Neural progenitor cell (in vitro differentiated cells): ENCODE data around the gene ABHD14A. TPM values are rescaled to one million over a fixed set of nuclear protein-coding genes. Genes with fewer than 3 reads are reported as not detected.

Experiments used
- DNase-seq: peaks from one replicate; pipeline ENCODE4 v3.0.0-alpha.2; 2016; ENCODE audit warnings: low spot score
- H2AFZ ChIP-seq: fragments of 200-600 bp; sonication (generic); replicated peaks from 2 replicates; pipeline ENCODE4 v1.6.1; 2016; ENCODE audit warnings: antibody characterized with exemption
- H3F3A ChIP-seq: fragments of 200-600 bp; sonication (generic); 2 replicates; pipeline ENCODE4 v1.6.1; 2016; ENCODE audit warnings: antibody characterized with exemption, low read depth
- H3K27ac ChIP-seq: fragments of 200-600 bp; sonication (generic); 2 replicates; pipeline ENCODE4 v1.5.1; 2016; ENCODE audit warnings: mild to moderate bottlenecking
- H3K27me3 ChIP-seq: fragments of 200-600 bp; sonication (generic); 2 replicates; pipeline ENCODE4 v1.6.1; 2016; ENCODE audit warnings: mild to moderate bottlenecking, moderate library complexity
- H3K36me3 ChIP-seq: fragments of 200-600 bp; sonication (generic); 2 replicates; pipeline ENCODE4 v1.5.1; 2016
- H3K4me1 ChIP-seq: fragments of 200-600 bp; sonication (generic); 2 replicates; pipeline ENCODE4 v1.6.1; 2016; ENCODE audit warnings: mixed run types
- H3K4me2 ChIP-seq: fragments of 200-600 bp; sonication (generic); 2 replicates; pipeline ENCODE4 v1.6.1; 2016
- H3K4me3 ChIP-seq: fragments of 200-600 bp; sonication (generic); 2 replicates; pipeline ENCODE4 v1.5.1; 2016
- H3K79me2 ChIP-seq: fragments of 200-600 bp; sonication (generic); 2 replicates; pipeline ENCODE4 v1.6.1; 2016; ENCODE audit warnings: low read depth
- H3K9ac ChIP-seq: fragments of 200-600 bp; sonication (generic); 2 replicates; pipeline ENCODE4 v1.6.1; 2016
- H3K9me3 ChIP-seq: fragments of 200-600 bp; sonication (generic); 2 replicates; pipeline ENCODE4 v1.5.1; 2016; ENCODE audit warnings: low read depth
- H4K20me1 ChIP-seq: fragments of 200-600 bp; sonication (generic); 2 replicates; pipeline ENCODE4 v1.6.1; 2016; ENCODE audit warnings: low read depth
- H3K27ac Mint-ChIP-seq: 3 replicates; pipeline ENCODE4 v1.8.0; 2021; ENCODE audit warnings: mixed read lengths
- H3K27me3 Mint-ChIP-seq: 2 replicates; pipeline ENCODE4 v1.8.0; 2022; ENCODE audit warnings: low read depth, mild to moderate bottlenecking, inconsistent platforms, moderate library complexity, mixed read lengths; ENCODE audit not compliant: insufficient read depth
- H3K36me3 Mint-ChIP-seq: 3 replicates; pipeline ENCODE4 v1.8.0; 2021; ENCODE audit warnings: mixed read lengths
- H3K4me1 Mint-ChIP-seq: 3 replicates; pipeline ENCODE4 v1.8.0; 2021; ENCODE audit warnings: mixed read lengths
- H3K4me3 Mint-ChIP-seq: 3 replicates; pipeline ENCODE4 v1.8.0; 2021; ENCODE audit warnings: mild to moderate bottlenecking, moderate library complexity, mixed read lengths
- H3K9me3 Mint-ChIP-seq: 3 replicates; pipeline ENCODE4 v1.8.0; 2020; ENCODE audit warnings: mixed read lengths
- CTCF ChIP-seq: fragments of 200-600 bp; sonication (generic); IDR thresholded peaks from 2 replicates; pipeline ENCODE4 v1.5.1; 2017; ENCODE audit warnings: antibody characterized with exemption, mild to moderate bottlenecking
- EZH2 ChIP-seq: fragments of 200-600 bp; sonication (generic); IDR thresholded peaks from 2 replicates; pipeline ENCODE4 v1.6.1; 2017; ENCODE audit warnings: antibody characterized with exemption, mild to moderate bottlenecking, moderate library complexity
- EZH2phosphoT487 ChIP-seq: fragments of 200-600 bp; sonication (generic); IDR thresholded peaks from 2 replicates; pipeline ENCODE4 v1.6.1; 2017; ENCODE audit warnings: antibody characterized with exemption
- total RNA-seq: library from RNA; depleted of rRNA; stranded (reverse); fragments of >200 nt; gene quantifications from 2 replicates; pipeline ENCODE4 v1.2.3, GENCODE V29; 2015; ENCODE audit warnings: low replicate concordance

The ABHD14A gene
- total RNA-seq, 1 donor from 2014 or later = 4.0 TPM

GRCh38 chr3:51982838-51983577, 8.1 kb downstream of the ABHD14A start, which contains the start of gene ACY1:
Gene ACY1 (plus strand): TSS chr3:51983535. CDS start chr3:51984065, 530 bp downstream.
- H3K79me2 ChIP-seq = peaks cover 10% of the 10 kb centered on the region
- no peaks in the 10 kb centered on the region for H3K27me3 ChIP-seq
- peaks cover 16% of the 10 kb centered on the region for H3K4me1 ChIP-seq
- H3K4me1 Mint-ChIP-seq = peaks cover 24% of the 10 kb centered on the region
- no peaks in the 10 kb centered on the region for H3K36me3 ChIP-seq
- H3F3A ChIP-seq = peaks cover 28% of the 10 kb centered on the region
- H3K9ac ChIP-seq = no peak within 1 kb of the TSS
- peaks cover 6% of the 10 kb centered on the region for H3K27me3 Mint-ChIP-seq
- peak within 1 kb of the TSS; percentile 86 for H3K4me3 Mint-ChIP-seq
- H3K36me3 Mint-ChIP-seq = peaks cover 3% of the 10 kb centered on the region
- peak within 1 kb of the TSS; percentile 59 for H3K27ac ChIP-seq
- H3K4me2 ChIP-seq = peak within 1 kb of the TSS; percentile 77
- H3K9me3 Mint-ChIP-seq = no peaks in the 10 kb centered on the region
- H3K27ac Mint-ChIP-seq = peak within 1 kb of the TSS; percentile 60
- H3K4me3 ChIP-seq = peak within 1 kb of the TSS; percentile 50
- peak; percentile 96 for DNase-seq
- H4K20me1 ChIP-seq = no peaks in the 10 kb centered on the region
- H3K9me3 ChIP-seq = no peaks in the 10 kb centered on the region
- H2AFZ ChIP-seq = peak within 1 kb of the TSS; percentile 38
- TF ChIP-seq EZH2phosphoT487 = no peak
- no peak for TF ChIP-seq EZH2
- TF ChIP-seq CTCF = no peak

- Histone ChIP-seq H3K27me3 (no peaks in the 10 kb centered on the region), H3F3A (peaks cover 28% of the 10 kb centered on the region), H2AFZ (peak overlapping the region; percentile 38), H3K79me2 (peaks cover 10% of the 10 kb centered on the region), H3K4me2 (peak overlapping the region; percentile 77), H3K27ac (peak overlapping the region; percentile 59), H3K9ac (no peak overlapping the region), H3K36me3 (no peaks in the 10 kb centered on the region), H3K4me1 (peaks cover 16% of the 10 kb centered on the region), H4K20me1 (no peaks in the 10 kb centered on the region), H3K9me3 (no peaks in the 10 kb centered on the region), H3K4me3 (peak overlapping the region; percentile 50)
- TF ChIP-seq EZH2phosphoT487 (no peak), EZH2 (no peak), CTCF (no peak)
- H3K9me3 Mint-ChIP-seq = no peaks in the 10 kb centered on the region
- peaks cover 24% of the 10 kb centered on the region for H3K4me1 Mint-ChIP-seq
- H3K27ac Mint-ChIP-seq = peak overlapping the region; percentile 60
- H3K36me3 Mint-ChIP-seq = peaks cover 3% of the 10 kb centered on the region
- peak overlapping the region; percentile 86 for H3K4me3 Mint-ChIP-seq
- peaks cover 6% of the 10 kb centered on the region for H3K27me3 Mint-ChIP-seq
- no peak for DNase-seq
Observed at GRCh38 chr3:51983578-51984268, 8.9 kb downstream of the ABHD14A start.

- Mint-ChIP-seq H3K4me1 (peaks cover 27% of the 10 kb centered on the region), H3K9me3 (no peaks in the 10 kb centered on the region), H3K4me3 (peak overlapping the region; percentile 86), H3K27me3 (peaks cover 6% of the 10 kb centered on the region), H3K36me3 (peaks cover 3% of the 10 kb centered on the region), H3K27ac (no peak overlapping the region)
- no peaks in the 10 kb centered on the region for H3K9me3 ChIP-seq
- no peaks in the 10 kb centered on the region for H4K20me1 ChIP-seq
- H3K27ac ChIP-seq = no peak overlapping the region
- peak overlapping the region; percentile 77 for H3K4me2 ChIP-seq
- no peak overlapping the region for H3K9ac ChIP-seq
- no peak for DNase-seq
- H3K79me2 ChIP-seq = peaks cover 10% of the 10 kb centered on the region
- no peak overlapping the region for H2AFZ ChIP-seq
- no peaks in the 10 kb centered on the region for H3K36me3 ChIP-seq
- H3K27me3 ChIP-seq = no peaks in the 10 kb centered on the region
- no peak overlapping the region for H3K4me3 ChIP-seq
- H3K4me1 ChIP-seq = peaks cover 16% of the 10 kb centered on the region
- H3F3A ChIP-seq = peaks cover 32% of the 10 kb centered on the region
- TF ChIP-seq EZH2phosphoT487 (no peak), CTCF (no peak), EZH2 (no peak)
Observed at GRCh38 chr3:51984269-51984647, 9.4 kb downstream of the ABHD14A start.
